ENCODE results near the gene HTR6.
"Not testable (repeated sequence)": the region's sequence is repeated elsewhere in the genome, so short reads cannot be mapped to it uniquely, and the experiment has no call there.

DNA sequence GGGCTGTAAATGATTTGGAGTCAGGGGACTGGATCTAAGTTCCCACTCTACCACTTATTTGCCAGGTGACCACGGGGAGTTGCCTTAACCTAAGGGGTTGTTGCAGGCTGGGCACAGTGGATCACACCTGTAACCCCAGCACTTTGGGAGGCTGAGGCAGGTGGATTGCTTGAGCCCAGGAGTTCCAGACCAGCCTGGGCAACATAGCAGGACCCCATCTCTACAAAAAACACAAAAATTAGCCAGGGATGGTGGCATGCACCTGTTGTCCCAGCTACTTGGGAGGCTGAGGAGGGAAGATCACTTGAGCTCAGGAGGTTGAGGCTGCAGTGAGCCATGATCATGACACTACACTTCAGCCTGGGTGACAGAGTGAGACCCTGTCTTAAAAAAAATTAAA lies 34.5 kb upstream of the HTR6 start:
- not testable (repeated sequence) for TF ChIP-seq CTCF, POLR2A (IDR thresholded peaks at IDR 0.05)
